GM23338 (cell line): Measurements from ENCODE around the gene TECPR2. TPM values are rescaled to one million over a fixed set of nuclear protein-coding genes. Genes with fewer than 3 reads are reported as not detected.

ENCODE experiments used
- ATAC-seq: fragments of 200-7000 bp; cut with Tn5 transposase; 3 replicates; pipeline ENCODE4 v1.9.1; 2020
- DNase-seq: peaks from one replicate; pipeline ENCODE4 v3.0.0-alpha.2; 2015; ENCODE audit warnings: low spot score
- H2AFZ ChIP-seq: fragments of 200-600 bp; sonication (generic); 2 replicates; pipeline ENCODE4 v1.8.0; 2016; ENCODE audit warnings: antibody characterized with exemption, mild to moderate bottlenecking, moderate library complexity
- H3F3A ChIP-seq: fragments of 200-600 bp; sonication (generic); replicated peaks from 2 replicates; pipeline ENCODE4 v1.8.0; 2017; ENCODE audit warnings: antibody characterized with exemption, mixed run types, low read depth
- H3K27ac ChIP-seq: fragments of 200-600 bp; sonication (generic); 2 replicates; pipeline ENCODE4 v1.6.1; 2016; ENCODE audit warnings: low read depth
- H3K27me3 ChIP-seq: fragments of 200-600 bp; sonication (generic); 2 replicates; pipeline ENCODE4 v1.8.0; 2016; ENCODE audit warnings: mild to moderate bottlenecking, mixed run types, moderate library complexity; ENCODE audit not compliant: insufficient read depth
- H3K36me3 ChIP-seq: fragments of 200-600 bp; sonication (generic); 2 replicates; pipeline ENCODE4 v1.8.0; 2016; ENCODE audit warnings: mild to moderate bottlenecking; ENCODE audit not compliant: insufficient read depth
- H3K4me1 ChIP-seq: fragments of 200-600 bp; sonication (generic); 2 replicates; pipeline ENCODE4 v1.8.0; 2016; ENCODE audit warnings: mild to moderate bottlenecking, moderate library complexity; ENCODE audit not compliant: insufficient read depth
- H3K4me2 ChIP-seq: fragments of 200-600 bp; sonication (generic); 2 replicates; pipeline ENCODE4 v1.7.1; 2017; ENCODE audit warnings: mixed run types
- H3K4me3 ChIP-seq: fragments of 200-600 bp; sonication (generic); 2 replicates; pipeline ENCODE4 v1.6.1; 2016; ENCODE audit warnings: mixed run types
- H3K79me2 ChIP-seq: fragments of 200-600 bp; sonication (generic); replicated peaks from 2 replicates; pipeline ENCODE4 v1.8.0; 2017; ENCODE audit warnings: mild to moderate bottlenecking; ENCODE audit not compliant: insufficient read depth
- H3K9me2 ChIP-seq: fragments of 200-600 bp; sonication (generic); 2 replicates; pipeline ENCODE4 v1.8.0; 2017; ENCODE audit not compliant: insufficient read depth
- H4K20me1 ChIP-seq: fragments of 200-600 bp; sonication (generic); replicated peaks from 2 replicates; pipeline ENCODE4 v1.8.0; 2017; ENCODE audit warnings: mild to moderate bottlenecking; ENCODE audit not compliant: insufficient read depth
- H3K27ac Mint-ChIP-seq: 2 replicates; pipeline ENCODE4 v1.8.0; 2020; ENCODE audit warnings: inconsistent platforms, mild to moderate bottlenecking, moderate library complexity, mixed read lengths
- H3K27me3 Mint-ChIP-seq: 3 replicates; pipeline ENCODE4 v1.8.0; 2022; ENCODE audit warnings: low read depth, mild to moderate bottlenecking, moderate library complexity, mixed read lengths, inconsistent platforms; ENCODE audit not compliant: insufficient read depth, poor library complexity
- H3K36me3 Mint-ChIP-seq: 3 replicates; pipeline ENCODE4 v1.8.0; 2021; ENCODE audit warnings: low read depth, mild to moderate bottlenecking, inconsistent platforms, moderate library complexity, mixed read lengths
- H3K4me1 Mint-ChIP-seq: 3 replicates; pipeline ENCODE4 v1.8.0; 2020; ENCODE audit warnings: mild to moderate bottlenecking, inconsistent platforms, mixed read lengths
- H3K4me3 Mint-ChIP-seq: 3 replicates; pipeline ENCODE4 v1.8.0; 2021; ENCODE audit warnings: moderate library complexity, mild to moderate bottlenecking, inconsistent platforms, mixed read lengths
- H3K9me3 Mint-ChIP-seq: 3 replicates; pipeline ENCODE4 v1.8.0; 2020; ENCODE audit warnings: moderate library complexity, mild to moderate bottlenecking, inconsistent platforms, mixed read lengths
- CREB1 ChIP-seq: fragments of 250-450 bp; sonication (Bioruptor Pico); IDR thresholded peaks from 2 replicates; pipeline ENCODE4 v1.5.0; 2020; ENCODE audit warnings: low read depth, mild to moderate bottlenecking, moderate library complexity
- EZH2 ChIP-seq: fragments of 200-600 bp; sonication (generic); IDR thresholded peaks from one replicate; pipeline ENCODE4 v1.8.0; 2017; ENCODE audit warnings: antibody characterized with exemption, mild to moderate bottlenecking, low read depth; ENCODE audit not compliant: unreplicated experiment
- EZH2phosphoT487 ChIP-seq: fragments of 200-600 bp; sonication (generic); IDR thresholded peaks from one replicate; pipeline ENCODE4 v1.8.1; 2018; ENCODE audit warnings: antibody characterized with exemption; ENCODE audit not compliant: unreplicated experiment
- JUNB ChIP-seq: IDR thresholded peaks from one replicate; pipeline ENCODE4 v1.6.1; 2016; ENCODE audit warnings: antibody characterized with exemption; ENCODE audit not compliant: unreplicated experiment
- NANOG ChIP-seq: IDR thresholded peaks from 2 replicates; pipeline ENCODE4 v1.6.1; 2016; ENCODE audit warnings: antibody characterized with exemption, borderline replicate concordance
- POLR2AphosphoS5 ChIP-seq: IDR thresholded peaks from 2 replicates; pipeline ENCODE4 v1.6.1; 2016; ENCODE audit warnings: antibody characterized with exemption, low read depth
- STAT1 ChIP-seq: IDR thresholded peaks from one replicate; pipeline ENCODE4 v1.6.1; 2016; ENCODE audit warnings: antibody characterized with exemption; ENCODE audit not compliant: unreplicated experiment
- ZNF114 ChIP-seq: fragments of 250-450 bp; sonication (Bioruptor Pico); IDR thresholded peaks from 2 replicates; pipeline ENCODE4 v1.5.0; 2020; ENCODE audit warnings: mild to moderate bottlenecking, moderate library complexity
- ZNF331 ChIP-seq: fragments of 250-450 bp; sonication (Bioruptor Pico); IDR thresholded peaks from 2 replicates; pipeline ENCODE4 v1.5.0; 2020; ENCODE audit warnings: low read depth, mild to moderate bottlenecking, moderate library complexity
- polyA plus RNA-seq: library from polyadenylated mRNA; unstranded; fragments of >200 nt; fragmentation: Nextera tagmentation; extraction: Ambion mirVana; gene quantifications from 2 replicates; pipeline ENCODE4 v1.2.1, GENCODE V29; 2016
- total RNA-seq: library from RNA; depleted of rRNA; stranded (reverse); fragments of >200 nt; shearing (Covaris generic); gene quantifications from 2 replicates; pipeline ENCODE4 v1.2.3, GENCODE V29; 2014
- TF ChIP-seq, protein P1 (sequence below): IDR thresholded peaks from 2 replicates; pipeline ENCODE4 v1.6.1; 2016; ENCODE audit warnings: antibody characterized with exemption
- TF ChIP-seq, protein P2 (sequence below): fragments of 250-450 bp; sonication (Bioruptor Pico); IDR thresholded peaks from 2 replicates; pipeline ENCODE4 v1.5.0; 2020; ENCODE audit warnings: mild to moderate bottlenecking, moderate library complexity
- TF ChIP-seq, protein P3 (sequence below): IDR thresholded peaks from one replicate; pipeline ENCODE4 v1.6.1; 2018; ENCODE audit warnings: antibody characterized with exemption; ENCODE audit not compliant: unreplicated experiment
- TF ChIP-seq, protein P4 (sequence below), 2 experiments: fragments of 200-600 bp in 1 of 2; sonication (generic) in 1 of 2; conservative IDR thresholded peaks; 2 replicates each; pipeline versions ENCODE4 v1.5.1 to v1.6.1; 2016 to 2017; ENCODE audit warnings: antibody characterized with exemption in 2 of 2, low read depth in 2 of 2, mild to moderate bottlenecking in 2 of 2, moderate library complexity in 1 of 2

Gene TECPR2
- total and polyA plus RNA-seq, 2 experiments from 2014 or later, result 4.8 to 20.5 TPM

DNA sequence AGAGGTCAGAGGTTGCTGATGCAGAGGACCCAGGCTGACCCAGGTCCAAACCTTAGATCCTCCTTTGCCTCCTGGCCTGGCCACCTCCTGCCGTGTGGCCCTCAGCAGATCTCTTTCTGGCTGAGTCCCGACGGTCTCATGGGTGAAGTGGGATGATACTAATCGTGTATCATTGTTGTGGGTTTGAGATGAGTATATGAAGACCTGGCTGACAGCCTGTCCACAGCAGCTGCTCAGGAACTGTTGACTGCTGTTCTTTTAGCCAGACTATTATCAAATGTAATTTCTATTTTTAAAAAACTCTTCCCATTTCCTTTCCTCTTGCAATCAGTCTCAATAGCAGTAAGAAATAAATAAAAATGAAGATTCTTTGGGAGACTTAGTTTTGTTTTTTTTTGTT, 101.3 kb downstream of the TECPR2 start:
- Histone ChIP-seq H3K4me2 (no peak overlapping the region), H3K36me3 (no peaks in the 10 kb centered on the region), H3K79me2 (no peaks in the 10 kb centered on the region), H2AFZ (no peak overlapping the region), H3K9me2 (0 out of 2 replicates have a peak, but pooled peaks cover 3% of the 10 kb centered on the region), H4K20me1 (0 out of 2 replicates have a peak, but pooled peaks cover 3% of the 10 kb centered on the region), H3K4me3 (no peak overlapping the region), H3K27ac (no peak overlapping the region), H3K4me1 (no peaks in the 10 kb centered on the region), H3F3A (no peaks in the 10 kb centered on the region), H3K27me3 (no peaks in the 10 kb centered on the region)
- TF ChIP-seq, protein P1, sequence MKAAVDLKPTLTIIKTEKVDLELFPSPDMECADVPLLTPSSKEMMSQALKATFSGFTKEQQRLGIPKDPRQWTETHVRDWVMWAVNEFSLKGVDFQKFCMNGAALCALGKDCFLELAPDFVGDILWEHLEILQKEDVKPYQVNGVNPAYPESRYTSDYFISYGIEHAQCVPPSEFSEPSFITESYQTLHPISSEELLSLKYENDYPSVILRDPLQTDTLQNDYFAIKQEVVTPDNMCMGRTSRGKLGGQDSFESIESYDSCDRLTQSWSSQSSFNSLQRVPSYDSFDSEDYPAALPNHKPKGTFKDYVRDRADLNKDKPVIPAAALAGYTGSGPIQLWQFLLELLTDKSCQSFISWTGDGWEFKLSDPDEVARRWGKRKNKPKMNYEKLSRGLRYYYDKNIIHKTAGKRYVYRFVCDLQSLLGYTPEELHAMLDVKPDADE, result no peak
- TF ChIP-seq, protein P2, sequence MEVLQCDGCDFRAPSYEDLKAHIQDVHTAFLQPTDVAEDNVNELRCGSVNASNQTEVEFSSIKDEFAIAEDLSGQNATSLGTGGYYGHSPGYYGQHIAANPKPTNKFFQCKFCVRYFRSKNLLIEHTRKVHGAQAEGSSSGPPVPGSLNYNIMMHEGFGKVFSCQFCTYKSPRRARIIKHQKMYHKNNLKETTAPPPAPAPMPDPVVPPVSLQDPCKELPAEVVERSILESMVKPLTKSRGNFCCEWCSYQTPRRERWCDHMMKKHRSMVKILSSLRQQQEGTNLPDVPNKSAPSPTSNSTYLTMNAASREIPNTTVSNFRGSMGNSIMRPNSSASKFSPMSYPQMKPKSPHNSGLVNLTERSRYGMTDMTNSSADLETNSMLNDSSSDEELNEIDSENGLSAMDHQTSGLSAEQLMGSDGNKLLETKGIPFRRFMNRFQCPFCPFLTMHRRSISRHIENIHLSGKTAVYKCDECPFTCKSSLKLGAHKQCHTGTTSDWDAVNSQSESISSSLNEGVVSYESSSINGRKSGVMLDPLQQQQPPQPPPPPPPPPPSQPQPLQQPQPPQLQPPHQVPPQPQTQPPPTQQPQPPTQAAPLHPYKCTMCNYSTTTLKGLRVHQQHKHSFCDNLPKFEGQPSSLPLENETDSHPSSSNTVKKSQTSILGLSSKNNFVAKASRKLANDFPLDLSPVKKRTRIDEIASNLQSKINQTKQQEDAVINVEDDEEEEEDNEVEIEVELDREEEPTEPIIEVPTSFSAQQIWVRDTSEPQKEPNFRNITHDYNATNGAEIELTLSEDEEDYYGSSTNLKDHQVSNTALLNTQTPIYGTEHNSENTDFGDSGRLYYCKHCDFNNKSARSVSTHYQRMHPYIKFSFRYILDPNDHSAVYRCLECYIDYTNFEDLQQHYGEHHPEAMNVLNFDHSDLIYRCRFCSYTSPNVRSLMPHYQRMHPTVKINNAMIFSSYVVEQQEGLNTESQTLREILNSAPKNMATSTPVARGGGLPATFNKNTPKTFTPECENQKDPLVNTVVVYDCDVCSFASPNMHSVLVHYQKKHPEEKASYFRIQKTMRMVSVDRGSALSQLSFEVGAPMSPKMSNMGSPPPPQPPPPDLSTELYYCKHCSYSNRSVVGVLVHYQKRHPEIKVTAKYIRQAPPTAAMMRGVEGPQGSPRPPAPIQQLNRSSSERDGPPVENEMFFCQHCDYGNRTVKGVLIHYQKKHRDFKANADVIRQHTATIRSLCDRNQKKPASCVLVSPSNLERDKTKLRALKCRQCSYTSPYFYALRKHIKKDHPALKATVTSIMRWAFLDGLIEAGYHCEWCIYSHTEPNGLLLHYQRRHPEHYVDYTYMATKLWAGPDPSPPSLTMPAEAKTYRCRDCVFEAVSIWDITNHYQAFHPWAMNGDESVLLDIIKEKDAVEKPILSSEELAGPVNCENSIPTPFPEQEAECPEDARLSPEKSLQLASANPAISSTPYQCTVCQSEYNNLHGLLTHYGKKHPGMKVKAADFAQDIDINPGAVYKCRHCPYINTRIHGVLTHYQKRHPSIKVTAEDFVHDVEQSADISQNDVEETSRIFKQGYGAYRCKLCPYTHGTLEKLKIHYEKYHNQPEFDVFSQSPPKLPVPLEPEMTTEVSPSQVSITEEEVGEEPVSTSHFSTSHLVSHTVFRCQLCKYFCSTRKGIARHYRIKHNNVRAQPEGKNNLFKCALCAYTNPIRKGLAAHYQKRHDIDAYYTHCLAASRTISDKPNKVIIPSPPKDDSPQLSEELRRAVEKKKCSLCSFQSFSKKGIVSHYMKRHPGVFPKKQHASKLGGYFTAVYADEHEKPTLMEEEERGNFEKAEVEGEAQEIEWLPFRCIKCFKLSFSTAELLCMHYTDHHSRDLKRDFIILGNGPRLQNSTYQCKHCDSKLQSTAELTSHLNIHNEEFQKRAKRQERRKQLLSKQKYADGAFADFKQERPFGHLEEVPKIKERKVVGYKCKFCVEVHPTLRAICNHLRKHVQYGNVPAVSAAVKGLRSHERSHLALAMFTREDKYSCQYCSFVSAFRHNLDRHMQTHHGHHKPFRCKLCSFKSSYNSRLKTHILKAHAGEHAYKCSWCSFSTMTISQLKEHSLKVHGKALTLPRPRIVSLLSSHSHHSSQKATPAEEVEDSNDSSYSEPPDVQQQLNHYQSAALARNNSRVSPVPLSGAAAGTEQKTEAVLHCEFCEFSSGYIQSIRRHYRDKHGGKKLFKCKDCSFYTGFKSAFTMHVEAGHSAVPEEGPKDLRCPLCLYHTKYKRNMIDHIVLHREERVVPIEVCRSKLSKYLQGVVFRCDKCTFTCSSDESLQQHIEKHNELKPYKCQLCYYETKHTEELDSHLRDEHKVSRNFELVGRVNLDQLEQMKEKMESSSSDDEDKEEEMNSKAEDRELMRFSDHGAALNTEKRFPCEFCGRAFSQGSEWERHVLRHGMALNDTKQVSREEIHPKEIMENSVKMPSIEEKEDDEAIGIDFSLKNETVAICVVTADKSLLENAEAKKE, result no peak
- TF ChIP-seq EZH2 (no peak), EZH2phosphoT487 (no peak), NANOG (no peak), STAT1 (no peak), POLR2AphosphoS5 (no peak), JUNB (no peak), CREB1 (CRISPR knock-in tag) (no peak), ZNF114 (CRISPR knock-in tag) (no peak), ZNF331 (CRISPR knock-in tag) (no peak)
- TF ChIP-seq, protein P3, sequence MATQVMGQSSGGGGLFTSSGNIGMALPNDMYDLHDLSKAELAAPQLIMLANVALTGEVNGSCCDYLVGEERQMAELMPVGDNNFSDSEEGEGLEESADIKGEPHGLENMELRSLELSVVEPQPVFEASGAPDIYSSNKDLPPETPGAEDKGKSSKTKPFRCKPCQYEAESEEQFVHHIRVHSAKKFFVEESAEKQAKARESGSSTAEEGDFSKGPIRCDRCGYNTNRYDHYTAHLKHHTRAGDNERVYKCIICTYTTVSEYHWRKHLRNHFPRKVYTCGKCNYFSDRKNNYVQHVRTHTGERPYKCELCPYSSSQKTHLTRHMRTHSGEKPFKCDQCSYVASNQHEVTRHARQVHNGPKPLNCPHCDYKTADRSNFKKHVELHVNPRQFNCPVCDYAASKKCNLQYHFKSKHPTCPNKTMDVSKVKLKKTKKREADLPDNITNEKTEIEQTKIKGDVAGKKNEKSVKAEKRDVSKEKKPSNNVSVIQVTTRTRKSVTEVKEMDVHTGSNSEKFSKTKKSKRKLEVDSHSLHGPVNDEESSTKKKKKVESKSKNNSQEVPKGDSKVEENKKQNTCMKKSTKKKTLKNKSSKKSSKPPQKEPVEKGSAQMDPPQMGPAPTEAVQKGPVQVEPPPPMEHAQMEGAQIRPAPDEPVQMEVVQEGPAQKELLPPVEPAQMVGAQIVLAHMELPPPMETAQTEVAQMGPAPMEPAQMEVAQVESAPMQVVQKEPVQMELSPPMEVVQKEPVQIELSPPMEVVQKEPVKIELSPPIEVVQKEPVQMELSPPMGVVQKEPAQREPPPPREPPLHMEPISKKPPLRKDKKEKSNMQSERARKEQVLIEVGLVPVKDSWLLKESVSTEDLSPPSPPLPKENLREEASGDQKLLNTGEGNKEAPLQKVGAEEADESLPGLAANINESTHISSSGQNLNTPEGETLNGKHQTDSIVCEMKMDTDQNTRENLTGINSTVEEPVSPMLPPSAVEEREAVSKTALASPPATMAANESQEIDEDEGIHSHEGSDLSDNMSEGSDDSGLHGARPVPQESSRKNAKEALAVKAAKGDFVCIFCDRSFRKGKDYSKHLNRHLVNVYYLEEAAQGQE, result no peak
- TF ChIP-seq, protein P4, sequence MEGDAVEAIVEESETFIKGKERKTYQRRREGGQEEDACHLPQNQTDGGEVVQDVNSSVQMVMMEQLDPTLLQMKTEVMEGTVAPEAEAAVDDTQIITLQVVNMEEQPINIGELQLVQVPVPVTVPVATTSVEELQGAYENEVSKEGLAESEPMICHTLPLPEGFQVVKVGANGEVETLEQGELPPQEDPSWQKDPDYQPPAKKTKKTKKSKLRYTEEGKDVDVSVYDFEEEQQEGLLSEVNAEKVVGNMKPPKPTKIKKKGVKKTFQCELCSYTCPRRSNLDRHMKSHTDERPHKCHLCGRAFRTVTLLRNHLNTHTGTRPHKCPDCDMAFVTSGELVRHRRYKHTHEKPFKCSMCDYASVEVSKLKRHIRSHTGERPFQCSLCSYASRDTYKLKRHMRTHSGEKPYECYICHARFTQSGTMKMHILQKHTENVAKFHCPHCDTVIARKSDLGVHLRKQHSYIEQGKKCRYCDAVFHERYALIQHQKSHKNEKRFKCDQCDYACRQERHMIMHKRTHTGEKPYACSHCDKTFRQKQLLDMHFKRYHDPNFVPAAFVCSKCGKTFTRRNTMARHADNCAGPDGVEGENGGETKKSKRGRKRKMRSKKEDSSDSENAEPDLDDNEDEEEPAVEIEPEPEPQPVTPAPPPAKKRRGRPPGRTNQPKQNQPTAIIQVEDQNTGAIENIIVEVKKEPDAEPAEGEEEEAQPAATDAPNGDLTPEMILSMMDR (conservative IDR thresholded peaks at IDR 0.05; ENCODE audit: low read depth in 2 of 2), result no peak
- Mint-ChIP-seq H3K4me1 (no peaks in the 10 kb centered on the region), H3K27ac (no peak overlapping the region), H3K27me3 (no peaks in the 10 kb centered on the region), H3K9me3 (no peaks in the 10 kb centered on the region), H3K36me3 (peaks cover 5% of the 10 kb centered on the region; the same call in 1 of the 3 replicates), H3K4me3 (no peak overlapping the region)
- no peak for ATAC-seq
- no peak for DNase-seq
